Breast epithelium (tissue), 3 donors: ENCODE measurements around the gene NBEAL1.

Source experiments
- POLR2AphosphoS5 ChIP-seq, 3 donors: sonication (generic); formaldehyde crosslinking; IDR thresholded peaks; one replicate each; pipeline ENCODE4 v1.6.1; 2017; ENCODE audit warnings: antibody characterized with exemption in 3 of 3
- TF ChIP-seq, protein P1 (sequence below), 3 donors: fragments of 450-650 bp; IDR thresholded peaks; one replicate each; pipeline ENCODE4 v1.5.1; 2016 to 2017; ENCODE audit warnings: antibody characterized with exemption in 3 of 3, mild to moderate bottlenecking in 3 of 3, moderate library complexity in 3 of 3

- TF ChIP-seq POLR2AphosphoS5 (IDR thresholded peaks at IDR 0.05), result no peak
- TF ChIP-seq, protein P1, sequence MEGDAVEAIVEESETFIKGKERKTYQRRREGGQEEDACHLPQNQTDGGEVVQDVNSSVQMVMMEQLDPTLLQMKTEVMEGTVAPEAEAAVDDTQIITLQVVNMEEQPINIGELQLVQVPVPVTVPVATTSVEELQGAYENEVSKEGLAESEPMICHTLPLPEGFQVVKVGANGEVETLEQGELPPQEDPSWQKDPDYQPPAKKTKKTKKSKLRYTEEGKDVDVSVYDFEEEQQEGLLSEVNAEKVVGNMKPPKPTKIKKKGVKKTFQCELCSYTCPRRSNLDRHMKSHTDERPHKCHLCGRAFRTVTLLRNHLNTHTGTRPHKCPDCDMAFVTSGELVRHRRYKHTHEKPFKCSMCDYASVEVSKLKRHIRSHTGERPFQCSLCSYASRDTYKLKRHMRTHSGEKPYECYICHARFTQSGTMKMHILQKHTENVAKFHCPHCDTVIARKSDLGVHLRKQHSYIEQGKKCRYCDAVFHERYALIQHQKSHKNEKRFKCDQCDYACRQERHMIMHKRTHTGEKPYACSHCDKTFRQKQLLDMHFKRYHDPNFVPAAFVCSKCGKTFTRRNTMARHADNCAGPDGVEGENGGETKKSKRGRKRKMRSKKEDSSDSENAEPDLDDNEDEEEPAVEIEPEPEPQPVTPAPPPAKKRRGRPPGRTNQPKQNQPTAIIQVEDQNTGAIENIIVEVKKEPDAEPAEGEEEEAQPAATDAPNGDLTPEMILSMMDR (IDR thresholded peaks at IDR 0.05), result no peak
These were observed 140.7 kb downstream of the NBEAL1 start for GRCh38 chr2:203155406-203155805.
